Hematopoietic multipotent progenitor cell (in vitro differentiated cells): ENCODE data around the gene ARL2BP. TPM values are rescaled to one million over a fixed set of nuclear protein-coding genes. Genes with fewer than 3 reads are reported as not detected.

Experiments used
- DNase-seq, 3 donors: peaks; one replicate each; pipeline ENCODE4 v3.0.0-alpha.2; 2011 to 2015; ENCODE audit warnings: low read depth in 2 of 3, low spot score in 2 of 3
- total RNA-seq: library from RNA; depleted of rRNA; stranded (reverse); fragments of >200 nt; gene quantifications from one replicate; pipeline ENCODE4 v1.2.3, GENCODE V29; 2012

Gene ARL2BP
- total RNA-seq, 1 donor = 57.4 TPM

DNA sequence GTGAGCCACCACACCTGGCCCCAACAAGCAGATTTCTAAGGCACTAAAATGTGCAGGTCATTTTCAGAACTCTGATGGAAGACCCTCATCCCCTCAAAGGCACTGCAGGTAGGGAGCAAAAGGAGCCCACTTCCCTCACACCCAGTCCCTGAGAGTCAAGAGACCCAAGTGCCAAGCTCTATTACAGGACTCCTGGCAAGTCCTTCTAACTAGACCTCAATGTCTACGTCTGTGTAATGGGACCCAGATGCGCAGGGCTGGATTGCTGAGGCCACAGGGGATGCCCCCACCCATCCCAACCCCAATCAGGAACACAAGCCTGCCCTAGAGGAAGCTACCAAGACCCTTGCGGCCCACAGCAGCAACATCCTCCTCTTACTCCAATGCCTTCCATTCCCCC, 36.7 kb downstream of the ARL2BP start:
- no peak for DNase-seq

GRCh38 chr16:57282510-57283213, 37.6 kb downstream of the ARL2BP start:
- no peak for DNase-seq

- no peak for DNase-seq
Observed at GRCh38 chr16:57283214-57283958, 38.3 kb downstream of the ARL2BP start.

GRCh38 chr16:57283959-57284208, 38.8 kb downstream of the ARL2BP start:
- DNase-seq = no peak

DNA sequence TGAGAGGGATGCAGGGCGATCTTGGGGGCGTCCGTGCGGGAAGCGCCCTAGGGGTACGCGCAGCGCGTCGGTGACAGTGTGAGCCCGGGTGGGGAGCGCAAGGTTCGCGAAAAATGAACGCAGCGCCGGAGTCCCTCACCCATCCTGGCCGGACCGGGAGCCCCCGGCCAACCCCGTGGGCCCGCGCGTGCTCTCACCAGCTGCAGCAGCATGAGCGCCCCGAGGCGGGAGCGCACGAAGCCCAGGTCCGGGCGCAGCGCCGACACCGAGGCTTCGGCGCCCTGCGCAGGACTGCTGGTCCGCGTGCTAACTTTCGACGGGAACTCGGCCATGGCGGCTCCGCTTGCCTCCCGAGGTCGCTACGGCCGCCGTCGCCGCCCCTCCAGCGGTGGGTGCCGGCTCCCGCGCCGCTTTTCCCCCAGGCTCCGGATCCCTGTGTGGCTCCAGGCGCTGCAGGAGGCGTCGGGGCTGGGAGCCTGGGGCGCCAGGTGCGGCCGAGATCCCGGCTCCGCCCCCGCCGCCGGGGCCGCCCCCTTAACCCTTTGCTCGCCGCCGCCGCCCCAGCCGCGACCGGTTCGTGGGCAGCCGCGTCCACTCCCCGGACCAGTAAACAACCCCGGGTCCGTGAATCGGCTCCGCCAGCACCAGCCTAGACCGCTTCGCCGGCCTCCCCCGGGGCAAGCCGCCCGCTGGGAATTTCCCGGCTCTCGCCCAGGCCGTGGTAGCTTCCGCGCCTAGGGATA, 39.3 kb downstream of the ARL2BP start, which contains the start of gene PLLP:
PLLP (minus strand) TSS at position 464 of the 743 bp plus-strand sequence; CDS start at position 332, 132 bp downstream.
- DNase-seq = peak in 2 of 3 donors; percentile 27 to 36

DNA sequence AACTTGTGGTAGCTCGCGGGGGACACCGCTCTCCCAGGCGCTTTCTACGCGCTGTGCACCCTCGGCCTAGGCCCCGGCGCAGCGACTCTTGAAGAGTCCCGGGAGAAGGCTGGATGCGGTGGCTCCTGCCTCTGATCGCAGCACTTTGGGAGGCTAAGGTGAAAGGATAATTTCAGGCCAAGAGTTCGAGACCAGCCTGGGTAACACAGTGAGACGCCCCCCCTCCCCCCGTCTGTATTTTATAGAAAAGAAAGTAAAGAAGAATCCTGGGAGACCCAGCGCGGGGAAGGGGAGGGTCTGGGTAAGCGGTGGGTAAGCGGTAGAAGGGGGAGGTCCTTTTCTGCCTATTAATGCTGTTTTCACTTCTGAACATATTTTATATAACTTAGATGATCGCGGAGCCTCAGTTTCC, 39.9 kb downstream of the ARL2BP start:
- peak in 1 of 3 donors; percentile 34 for DNase-seq

- DNase-seq = no peak
Observed at GRCh38 chr16:57285379-57285778, 40.3 kb downstream of the ARL2BP start.

GRCh38 chr16:57289391-57290257, 44.6 kb downstream of the ARL2BP start:
- DNase-seq = no peak

DNA sequence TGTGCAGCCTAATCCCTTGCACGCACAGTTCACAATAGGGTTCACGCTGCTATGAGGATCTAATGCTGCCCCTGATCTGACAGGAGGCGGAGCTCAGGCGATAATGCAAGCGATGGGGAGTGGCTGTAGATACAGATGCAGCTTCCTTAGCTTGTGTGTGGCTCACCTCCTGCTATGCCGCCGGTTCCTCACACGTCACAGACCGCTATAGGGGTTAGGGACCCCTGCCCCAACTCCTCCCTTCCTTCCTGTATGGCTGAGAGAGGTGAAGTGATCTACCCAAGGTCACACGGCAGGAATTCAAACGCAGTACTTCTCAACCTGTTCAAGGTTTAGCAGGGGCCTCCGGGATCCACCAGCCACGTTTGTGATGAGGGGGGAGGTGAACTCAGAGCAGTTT, 52.8 kb downstream of the ARL2BP start:
- peak in 1 of 3 donors; percentile 28 for DNase-seq

DNA sequence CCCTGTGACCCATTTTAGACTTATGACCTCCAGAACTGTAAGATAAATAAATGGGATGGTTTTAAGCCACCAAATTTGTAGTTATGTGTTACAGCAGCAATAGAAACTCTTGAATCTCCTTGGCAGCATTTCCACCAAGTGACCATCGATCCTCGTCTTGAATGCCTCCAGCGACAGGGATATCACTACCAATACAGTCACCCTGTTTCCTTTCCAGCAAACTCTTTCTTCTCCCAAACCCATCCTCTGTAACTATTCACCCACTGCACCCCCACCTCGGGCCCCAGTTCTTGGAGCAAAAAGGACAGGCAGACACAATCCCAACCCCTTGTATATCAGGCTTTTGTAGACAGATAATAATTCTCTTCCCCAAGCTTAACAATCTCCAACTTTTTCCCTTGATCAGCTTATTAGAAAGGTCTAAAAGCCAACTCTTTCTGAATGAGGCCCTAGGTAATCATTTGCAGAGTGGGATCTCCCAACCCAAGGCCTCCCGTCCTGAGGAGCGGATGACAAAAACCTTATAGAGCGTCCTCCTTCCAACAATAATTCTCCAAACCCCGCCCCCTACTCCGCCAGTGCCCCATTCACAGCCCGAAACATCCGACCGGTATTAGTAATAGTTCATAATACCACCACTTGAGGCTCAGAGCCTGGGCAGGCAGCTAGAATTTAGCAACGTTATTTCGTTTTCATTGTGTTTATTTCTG, 54.1 kb downstream of the ARL2BP start:
- DNase-seq = no peak

- DNase-seq = peak; percentile 83 to 96 (median 90)
Observed at GRCh38 chr16:57299719-57300386, 54.8 kb downstream of the ARL2BP start.

DNA sequence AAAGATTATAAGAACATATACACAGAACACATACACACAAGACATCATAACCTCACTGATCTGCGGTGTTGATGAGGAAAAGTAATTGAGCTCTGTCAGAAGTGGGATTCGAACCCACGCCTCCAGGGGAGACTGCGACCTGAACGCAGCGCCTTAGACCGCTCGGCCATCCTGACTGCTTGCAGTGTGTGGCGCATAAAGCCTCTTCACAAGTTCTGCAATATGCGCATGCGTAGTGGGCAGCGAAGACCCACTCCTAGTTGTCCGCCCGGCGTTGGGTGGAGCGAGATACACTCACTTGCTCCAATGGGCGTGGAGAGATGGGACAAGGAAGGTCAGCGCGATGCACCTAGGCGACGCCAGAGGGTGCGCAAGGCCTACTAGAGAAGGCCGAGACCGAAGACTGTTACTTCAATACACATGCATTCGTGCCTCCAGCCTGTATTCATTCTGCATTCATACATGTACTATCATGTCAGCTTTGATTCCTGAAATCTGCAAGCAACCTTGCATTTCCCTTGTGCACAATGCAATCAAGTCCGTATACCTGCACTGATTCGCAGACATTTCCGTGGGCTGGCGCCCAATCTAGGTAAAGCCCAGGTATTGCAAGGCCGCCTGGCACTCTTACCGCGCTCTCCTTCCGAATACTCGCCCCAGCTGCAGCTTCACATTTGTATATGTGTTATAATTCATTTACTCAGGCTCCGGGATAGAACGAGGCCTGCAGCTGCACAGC, 55.5 kb downstream of the ARL2BP start:
- peak; percentile 99 to 100 (median 100) for DNase-seq

DNA sequence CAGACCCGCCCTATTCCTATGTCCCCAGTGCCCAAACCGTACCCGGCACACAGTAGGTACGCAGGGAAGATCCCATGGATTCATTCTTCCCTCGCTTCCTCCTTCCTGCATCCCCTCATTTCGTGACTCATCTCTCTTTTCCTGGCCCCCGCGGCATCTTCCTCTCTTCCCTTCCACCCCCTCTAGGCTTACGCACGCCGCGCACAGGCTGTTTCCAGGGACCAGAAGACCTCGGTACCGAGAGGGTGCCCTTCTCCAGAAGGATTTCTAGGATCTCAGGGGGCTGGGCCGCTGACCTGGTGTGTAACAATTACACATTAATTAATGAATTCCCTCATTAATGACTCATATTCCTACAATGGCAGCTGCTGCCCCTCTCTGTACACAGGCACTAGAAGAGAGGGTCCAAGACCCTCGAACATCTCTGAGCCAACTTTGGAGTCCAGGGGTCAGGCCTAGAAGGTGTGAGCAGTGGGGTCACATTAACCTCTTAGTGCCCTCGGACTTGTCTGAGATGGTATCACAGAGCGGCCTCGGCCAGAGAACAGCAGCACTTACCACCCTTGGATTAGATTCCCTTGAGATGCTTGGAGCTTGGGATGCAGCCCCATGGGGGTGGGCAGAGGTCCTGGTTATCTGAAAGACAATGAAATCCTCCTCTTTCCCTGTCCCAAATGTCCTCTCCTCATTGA, 56.2 kb downstream of the ARL2BP start:
- DNase-seq = no peak

Other genes starting within 250 kb of the ARL2BP start
- gene CPNE2, start 152.7 kb upstream of the ARL2BP start, total RNA-seq = 33.1 TPM
- 48.5 TPM for gene PSME3IP1, start 59.2 kb upstream of the ARL2BP start, total RNA-seq
- gene RSPRY1, start 58.9 kb upstream of the ARL2BP start, total RNA-seq = 28.3 TPM
- 0.27 TPM for gene PLLP, start 39.4 kb downstream of the ARL2BP start, total RNA-seq
- gene CCL22, start 113.5 kb downstream of the ARL2BP start, total RNA-seq = not detected
- under 0.01 TPM for gene CX3CL1, start 127.2 kb downstream of the ARL2BP start, total RNA-seq
- not detected for gene CCL17, start 159.5 kb downstream of the ARL2BP start, total RNA-seq
- gene CIAPIN1, start 202.1 kb downstream of the ARL2BP start, total RNA-seq = 33.4 TPM
- 52.0 TPM for gene COQ9, start 202.2 kb downstream of the ARL2BP start, total RNA-seq
- 126 TPM for gene POLR2C, start 217.4 kb downstream of the ARL2BP start, total RNA-seq
- 17.0 TPM for gene DOK4, start 241.2 kb downstream of the ARL2BP start, total RNA-seq